HuH-7.5 (cell line): ENCODE measurements around the gene KCNH2.
A peak's percentile ranks its signal among the peaks of the same experiment; 100 is the strongest.

ENCODE experiments used
- DNase-seq: peaks from one replicate; pipeline ENCODE4 v3.0.0; 2011; ENCODE audit warnings: low spot score

KCNH2 gene

GRCh38 chr7:150974468-150975391 lies 3.4 kb downstream of the KCNH2 start:
- DNase-seq = peak; percentile 69

GRCh38 chr7:150973571-150974451 lies 4.3 kb downstream of the KCNH2 start:
- DNase-seq = no peak

GRCh38 chr7:150972741-150973140 lies 5.4 kb downstream of the KCNH2 start:
- DNase-seq = no peak

- no peak for DNase-seq
These were observed 6.1 kb downstream of the KCNH2 start for GRCh38 chr7:150972023-150972468.

- DNase-seq = no peak
These were observed 6.7 kb downstream of the KCNH2 start for GRCh38 chr7:150971242-150972022.

GRCh38 chr7:150970424-150970823 lies 7.7 kb downstream of the KCNH2 start:
- DNase-seq = no peak

- DNase-seq = no peak
These were observed 8.6 kb downstream of the KCNH2 start for GRCh38 chr7:150969475-150969874.

GRCh38 chr7:150968734-150969372 lies 9.3 kb downstream of the KCNH2 start:
- DNase-seq = no peak

GRCh38 chr7:150968056-150968733 lies 9.9 kb downstream of the KCNH2 start:
- no peak for DNase-seq

GRCh38 chr7:150967349-150967748 lies 10.8 kb downstream of the KCNH2 start:
- DNase-seq = no peak

- no peak for DNase-seq
These were observed 12.1 kb downstream of the KCNH2 start for GRCh38 chr7:150966002-150966401.

- no peak for DNase-seq
These were observed 12.8 kb downstream of the KCNH2 start for GRCh38 chr7:150965273-150965830.

GRCh38 chr7:150964593-150965111 lies 13.5 kb downstream of the KCNH2 start:
- DNase-seq = peak; percentile 69

GRCh38 chr7:150963707-150964559 lies 14.2 kb downstream of the KCNH2 start:
- no peak for DNase-seq

- peak; percentile 98 for DNase-seq
These were observed 15.3 kb downstream of the KCNH2 start for GRCh38 chr7:150962553-150963399.

GRCh38 chr7:150962290-150962552 lies 15.9 kb downstream of the KCNH2 start:
- no peak for DNase-seq

GRCh38 chr7:150961510-150962289 lies 16.4 kb downstream of the KCNH2 start:
- no peak for DNase-seq
